Measurements from ENCODE around the gene ZACN.
"Not testable (repeated sequence)": the region's sequence is repeated elsewhere in the genome, so short reads cannot be mapped to it uniquely, and the experiment has no call there.

The ZACN gene

GRCh38 chr17:76076146-76076764 is 2.7 kb upstream of the ZACN start:
- TF ChIP-seq CTCF (IDR thresholded peaks at IDR 0.05; ENCODE audit: low read depth, low read length, missing control alignments), result no peak
- no peak for DNase-seq
- Histone ChIP-seq H3K4me3 (ENCODE audit: low read depth, low read length) (no peak overlapping the region), H3K27me3 (replicated peaks) (peaks cover 64% of the 10 kb centered on the region), H3K27ac (no peak overlapping the region), H3K36me3 (replicated peaks) (no peaks in the 10 kb centered on the region)
- in situ Hi-C loops (cut with HindIII; ENCODE audit: low pct_ligation_motif_present, low sequenced_read_pairs), result no loop called here

GRCh38 chr17:76076765-76077583 is 2.0 kb upstream of the ZACN start:
- H3K4me3 ChIP-seq (ENCODE audit: low read depth, low read length), result no peak overlapping the region
- no peak for TF ChIP-seq CTCF (IDR thresholded peaks at IDR 0.05; ENCODE audit: low read depth, low read length, missing control alignments)
- H3K27me3 ChIP-seq (replicated peaks), result peaks cover 64% of the 10 kb centered on the region
- in situ Hi-C loops (cut with HindIII; ENCODE audit: low pct_ligation_motif_present, low sequenced_read_pairs), result no loop called here
- no peaks in the 10 kb centered on the region for H3K36me3 ChIP-seq (replicated peaks)
- DNase-seq, result no peak
- H3K27ac ChIP-seq, result no peak overlapping the region

GRCh38 chr17:76077584-76078110 is 1.3 kb upstream of the ZACN start:
- Histone ChIP-seq H3K4me3 (ENCODE audit: low read depth, low read length) (no peak overlapping the region), H3K36me3 (replicated peaks) (no peaks in the 10 kb centered on the region), H3K27ac (no peak overlapping the region), H3K27me3 (replicated peaks) (peaks cover 64% of the 10 kb centered on the region)
- in situ Hi-C loops (cut with HindIII; ENCODE audit: low pct_ligation_motif_present, low sequenced_read_pairs), result no loop called here
- no peak for TF ChIP-seq CTCF (IDR thresholded peaks at IDR 0.05; ENCODE audit: low read depth, low read length, missing control alignments)
- no peak for DNase-seq

- DNase-seq; H3K36me3 ChIP-seq (replicated peaks); in situ Hi-C loops (cut with HindIII; ENCODE audit: low pct_ligation_motif_present, low sequenced_read_pairs); H3K4me3 ChIP-seq (ENCODE audit: low read depth, low read length); H3K27ac ChIP-seq: not testable (repeated sequence)
- peaks cover 64% of the 10 kb centered on the region for H3K27me3 ChIP-seq (replicated peaks)
Measured at GRCh38 chr17:76078370-76078769, 612 bp upstream of the ZACN start.

GRCh38 chr17:76079535-76079955 is 563 bp downstream of the ZACN start:
- no peak for TF ChIP-seq CTCF (IDR thresholded peaks at IDR 0.05; ENCODE audit: low read depth, low read length, missing control alignments)
- in situ Hi-C loops (cut with HindIII; ENCODE audit: low pct_ligation_motif_present, low sequenced_read_pairs), result no loop called here
- no peak overlapping the region for H3K27ac ChIP-seq
- no peak overlapping the region for H3K4me3 ChIP-seq (ENCODE audit: low read depth, low read length)
- no peak for DNase-seq
- H3K36me3 ChIP-seq (replicated peaks), result peaks cover 11% of the 10 kb centered on the region
- peaks cover 54% of the 10 kb centered on the region for H3K27me3 ChIP-seq (replicated peaks)

GRCh38 chr17:76079956-76080767 is 1.2 kb downstream of the ZACN start:
- Histone ChIP-seq H3K4me3 (ENCODE audit: low read depth, low read length) (no peak overlapping the region), H3K27me3 (replicated peaks) (peaks cover 48% of the 10 kb centered on the region), H3K36me3 (replicated peaks) (peaks cover 17% of the 10 kb centered on the region), H3K27ac (no peak overlapping the region)
- TF ChIP-seq CTCF (IDR thresholded peaks at IDR 0.05; ENCODE audit: low read depth, low read length, missing control alignments), result peak; percentile 56
- in situ Hi-C loops (cut with HindIII; ENCODE audit: low pct_ligation_motif_present, low sequenced_read_pairs), result no loop called here
- DNase-seq, result no peak
